Calu3 (cell line): ENCODE results near the gene IMP4. TPM values are rescaled to one million over a fixed set of nuclear protein-coding genes. Genes with fewer than 3 reads are reported as not detected.

Experiments
- BruUV-seq: library from RNA; stranded (reverse); fragments of 400-500 nt; replicated peaks from 2 replicates; lab custom pipeline; 2021; lab: Mats Ljungman, UMichigan
- CTCF ChIA-PET: fragments of 300-600 bp; sonication (Branson Sonifier 250); formaldehyde crosslinking; loops from one replicate; lab custom pipeline; 2022; ENCODE audit warnings: antibody characterized with exemption; lab: Charles Lee
- DNase-seq: peaks from one replicate; pipeline ENCODE4 v3.0.0; 2022
- H3K27ac Mint-ChIP-seq: one replicate; pipeline ENCODE4 v1.8.0; 2022; ENCODE audit warnings: mixed read lengths; ENCODE audit not compliant: unreplicated experiment
- H3K27me3 Mint-ChIP-seq: one replicate; pipeline ENCODE4 v1.8.0; 2022; ENCODE audit warnings: mixed read lengths; ENCODE audit not compliant: unreplicated experiment
- H3K36me3 Mint-ChIP-seq: one replicate; pipeline ENCODE4 v1.8.0; 2022; ENCODE audit warnings: mild to moderate bottlenecking, moderate library complexity, mixed read lengths; ENCODE audit not compliant: insufficient read depth, unreplicated experiment
- H3K4me1 Mint-ChIP-seq: one replicate; pipeline ENCODE4 v1.8.0; 2022; ENCODE audit warnings: mild to moderate bottlenecking, low read depth, mixed read lengths; ENCODE audit not compliant: unreplicated experiment
- H3K4me3 Mint-ChIP-seq: one replicate; pipeline ENCODE4 v1.8.0; 2022; ENCODE audit warnings: mild to moderate bottlenecking, low read depth, moderate library complexity, mixed read lengths; ENCODE audit not compliant: unreplicated experiment
- H3K9me3 Mint-ChIP-seq: one replicate; pipeline ENCODE4 v1.8.0; 2022; ENCODE audit warnings: low read depth, mixed read lengths; ENCODE audit not compliant: unreplicated experiment
- intact Hi-C: fragments of 100-400 bp; cut with micrococcal nuclease; formaldehyde crosslinking; loops from one replicate; pipeline ENCODE4 v1.10.0; 2022; ENCODE audit not compliant: unreplicated experiment
- total RNA-seq: library from RNA; stranded (reverse); gene quantifications from 2 replicates; pipeline ENCODE4 v1.2.3, GENCODE V29; 2022
- TF ChIP-seq, protein P1 (sequence below): fragments of 200-600 bp; IDR thresholded peaks from one replicate; pipeline ENCODE4 v1.8.0; 2022; ENCODE audit warnings: antibody characterized with exemption; ENCODE audit not compliant: unreplicated experiment

IMP4 gene
- total RNA-seq, 1 experiment from 2014 or later = 89.4 TPM

DNA sequence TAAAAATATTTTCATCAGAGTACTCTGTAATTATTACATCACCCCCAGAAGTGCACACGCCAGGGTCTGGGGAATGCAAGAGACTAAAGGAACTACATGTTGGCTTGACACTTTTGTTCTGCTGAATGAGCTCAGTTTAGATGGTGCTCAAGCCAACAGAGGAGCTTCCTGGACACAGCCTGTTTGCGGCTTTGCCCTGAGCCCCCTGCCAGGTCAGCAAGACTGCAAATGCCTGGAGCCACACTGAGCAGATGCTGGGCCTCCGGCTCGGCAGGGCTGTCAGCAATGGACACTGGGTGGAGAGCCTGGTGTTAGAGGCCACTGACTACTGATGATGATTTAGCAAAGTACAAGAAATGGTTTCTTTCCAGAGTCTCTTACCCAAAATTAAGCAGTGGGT is 45.1 kb downstream of the IMP4 start:
- TF ChIP-seq, protein P1, sequence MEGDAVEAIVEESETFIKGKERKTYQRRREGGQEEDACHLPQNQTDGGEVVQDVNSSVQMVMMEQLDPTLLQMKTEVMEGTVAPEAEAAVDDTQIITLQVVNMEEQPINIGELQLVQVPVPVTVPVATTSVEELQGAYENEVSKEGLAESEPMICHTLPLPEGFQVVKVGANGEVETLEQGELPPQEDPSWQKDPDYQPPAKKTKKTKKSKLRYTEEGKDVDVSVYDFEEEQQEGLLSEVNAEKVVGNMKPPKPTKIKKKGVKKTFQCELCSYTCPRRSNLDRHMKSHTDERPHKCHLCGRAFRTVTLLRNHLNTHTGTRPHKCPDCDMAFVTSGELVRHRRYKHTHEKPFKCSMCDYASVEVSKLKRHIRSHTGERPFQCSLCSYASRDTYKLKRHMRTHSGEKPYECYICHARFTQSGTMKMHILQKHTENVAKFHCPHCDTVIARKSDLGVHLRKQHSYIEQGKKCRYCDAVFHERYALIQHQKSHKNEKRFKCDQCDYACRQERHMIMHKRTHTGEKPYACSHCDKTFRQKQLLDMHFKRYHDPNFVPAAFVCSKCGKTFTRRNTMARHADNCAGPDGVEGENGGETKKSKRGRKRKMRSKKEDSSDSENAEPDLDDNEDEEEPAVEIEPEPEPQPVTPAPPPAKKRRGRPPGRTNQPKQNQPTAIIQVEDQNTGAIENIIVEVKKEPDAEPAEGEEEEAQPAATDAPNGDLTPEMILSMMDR = no peak
- DNase-seq = no peak
- Mint-ChIP-seq H3K9me3 (no peaks in the 10 kb centered on the region), H3K4me3 (no peak overlapping the region), H3K36me3 (peaks cover 19% of the 10 kb centered on the region), H3K27me3 (no peaks in the 10 kb centered on the region), H3K4me1 (no peaks in the 10 kb centered on the region), H3K27ac (no peak overlapping the region)
- BruUV-seq = no TSS peak
- CTCF ChIA-PET = no interaction called here
- intact Hi-C loops = no loop called here

DNA sequence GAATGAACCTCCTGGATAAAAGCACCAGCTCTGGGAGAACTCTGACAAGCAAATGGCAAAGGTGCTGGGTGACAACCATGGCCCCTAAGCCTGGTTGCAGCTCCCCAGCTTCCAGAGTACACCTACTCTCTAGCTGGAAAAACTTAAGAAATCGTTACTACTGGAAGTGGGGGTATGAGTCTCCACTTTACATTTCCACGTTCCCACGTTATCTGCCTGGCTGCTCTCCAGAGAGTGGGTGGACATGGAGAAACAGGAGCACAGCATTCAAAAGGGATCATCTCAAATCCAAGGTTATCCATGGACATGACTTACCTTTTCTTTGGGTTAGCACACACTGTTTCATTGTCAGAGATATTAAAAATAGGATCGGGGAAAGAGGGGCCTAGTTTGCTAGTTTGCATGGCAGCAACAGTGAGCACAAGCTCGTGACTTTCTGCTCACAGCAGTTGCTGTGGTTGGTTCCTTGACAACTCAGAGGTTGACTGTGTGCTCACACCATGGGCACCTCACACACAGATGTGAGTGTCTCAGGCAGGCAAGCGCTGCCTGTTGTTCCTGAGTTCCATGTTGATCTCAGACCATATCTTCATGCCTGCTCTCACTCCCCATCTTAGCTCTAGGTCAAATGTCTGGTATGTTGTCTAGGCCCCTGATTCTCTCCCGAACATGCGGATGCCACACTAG is 45.7 kb downstream of the IMP4 start:
- Mint-ChIP-seq H3K27ac (no peak overlapping the region), H3K27me3 (no peaks in the 10 kb centered on the region), H3K36me3 (peaks cover 19% of the 10 kb centered on the region), H3K4me3 (no peak overlapping the region), H3K4me1 (peaks cover 3% of the 10 kb centered on the region), H3K9me3 (no peaks in the 10 kb centered on the region)
- DNase-seq = no peak
- CTCF ChIA-PET = no interaction called here
- no TSS peak for BruUV-seq
- intact Hi-C loops = no loop called here
- TF ChIP-seq, protein P1 = no peak

DNA sequence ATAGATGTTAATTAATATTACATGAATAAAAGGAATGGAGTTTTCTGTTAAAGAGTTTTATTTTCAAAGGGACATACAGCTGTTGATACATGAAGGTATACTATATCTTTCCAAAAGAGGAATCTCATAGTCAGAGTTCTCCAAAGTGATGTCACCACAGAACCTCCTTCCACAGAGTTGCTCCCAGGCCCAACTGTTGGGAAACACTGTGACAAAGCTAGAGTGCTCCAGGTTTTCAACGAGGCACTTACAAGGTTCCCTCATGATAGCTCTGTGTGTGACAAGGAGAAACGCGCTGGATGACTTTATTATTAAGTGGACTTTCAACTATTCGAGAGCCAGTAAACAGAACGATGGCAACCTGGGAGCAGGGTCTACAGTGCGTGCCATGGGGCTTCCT is 46.7 kb downstream of the IMP4 start:
- peaks cover 19% of the 10 kb centered on the region for H3K36me3 Mint-ChIP-seq
- no peak for DNase-seq
- peaks cover 8% of the 10 kb centered on the region for H3K4me1 Mint-ChIP-seq
- intact Hi-C loops = no loop called here
- no peaks in the 10 kb centered on the region for H3K27me3 Mint-ChIP-seq
- no peak overlapping the region for H3K27ac Mint-ChIP-seq
- no peak overlapping the region for H3K4me3 Mint-ChIP-seq
- TF ChIP-seq, protein P1 = no peak
- CTCF ChIA-PET = interaction anchor here (1.1 kb wide), 1 partner anchor 47 kb away, joined by 3 read pairs; the partner anchor contains the start of gene IMP4
- no TSS peak for BruUV-seq
- no peaks in the 10 kb centered on the region for H3K9me3 Mint-ChIP-seq

DNA sequence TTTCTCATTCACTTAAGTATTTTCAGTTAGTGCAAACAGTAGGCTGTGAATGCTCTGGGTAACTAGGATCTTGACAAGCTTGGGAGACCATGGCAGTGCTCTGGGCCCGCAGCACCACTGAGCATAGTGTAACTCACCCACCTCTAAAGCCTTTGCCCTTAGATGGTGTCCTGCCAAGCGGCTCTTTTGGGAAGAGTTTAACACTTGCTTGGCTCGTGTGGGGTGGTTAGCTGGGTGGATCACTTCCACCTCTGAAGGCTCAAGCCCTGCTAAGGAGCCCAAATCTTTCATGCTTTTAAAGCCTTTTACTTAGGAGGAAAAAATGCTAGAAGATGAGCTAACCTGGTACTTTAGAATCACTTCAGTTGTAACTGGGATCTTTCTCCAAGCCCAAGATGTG is 47.1 kb downstream of the IMP4 start:
- TF ChIP-seq, protein P1 = no peak
- no peaks in the 10 kb centered on the region for H3K9me3 Mint-ChIP-seq
- no peak for DNase-seq
- CTCF ChIA-PET = interaction anchor here (1.1 kb wide), 1 partner anchor 47 kb away, joined by 3 read pairs; the partner anchor contains the start of gene IMP4
- H3K27me3 Mint-ChIP-seq = no peaks in the 10 kb centered on the region
- BruUV-seq = no TSS peak
- H3K27ac Mint-ChIP-seq = no peak overlapping the region
- H3K4me1 Mint-ChIP-seq = peaks cover 8% of the 10 kb centered on the region
- intact Hi-C loops = no loop called here
- H3K4me3 Mint-ChIP-seq = no peak overlapping the region
- H3K36me3 Mint-ChIP-seq = peaks cover 19% of the 10 kb centered on the region
